GM12878 (cell line): ENCODE data around the gene SBNO1.

Experiments
- EP300 ChIP-seq, 2 experiments: fragments of 150-350 bp in 1 of 2; IDR thresholded peaks; 2 replicates each; pipeline ENCODE4 v1.6.1; 2011 to 2012; ENCODE audit warnings: low read depth in 2 of 2, low read length in 2 of 2, borderline replicate concordance in 1 of 2, improper control_type of control experiment in 1 of 2, inconsistent platforms in 1 of 2; ENCODE audit not compliant: control insufficient read depth in 1 of 2
- ETV6 ChIP-seq, 2 experiments: fragments of 450-650 bp in 1 of 2; IDR thresholded peaks in 1 of 2; conservative IDR thresholded peaks in 1 of 2; 2 replicates each; pipeline ENCODE4 v1.6.1; 2014; ENCODE audit warnings: antibody characterized with exemption in 1 of 2, borderline replicate concordance in 1 of 2, low read depth in 1 of 2, mild to moderate bottlenecking in 1 of 2, moderate library complexity in 1 of 2
- KDM1A ChIP-seq: fragments of 200-600 bp; sonication (generic); IDR thresholded peaks from 2 replicates; pipeline ENCODE4 v1.6.1; 2016; ENCODE audit warnings: borderline replicate concordance
- SIN3A ChIP-seq: IDR thresholded peaks from 2 replicates; pipeline ENCODE4 v1.6.1; 2012; ENCODE audit warnings: low read depth, low read length, improper control_type of control experiment
- SMARCA5 ChIP-seq: fragments of 450-650 bp; IDR thresholded peaks from 2 replicates; pipeline ENCODE4 v1.6.1; 2017; ENCODE audit warnings: mild to moderate bottlenecking
- TARDBP ChIP-seq: IDR thresholded peaks from 2 replicates; pipeline ENCODE4 v1.6.1; 2016; ENCODE audit warnings: borderline replicate concordance
- TF ChIP-seq, protein P1 (sequence below), 3 experiments: IDR thresholded peaks in 2 of 3; conservative IDR thresholded peaks in 1 of 3; 2 replicates each; pipeline ENCODE4 v1.5.1; 2011; ENCODE audit warnings: low read depth in 3 of 3, low read length in 3 of 3, mild to moderate bottlenecking in 3 of 3, control low read depth in 2 of 3, moderate library complexity in 2 of 3, inconsistent platforms in 1 of 3, mixed read lengths in 1 of 3; ENCODE audit not compliant: control insufficient read depth in 2 of 3, insufficient read depth in 1 of 3; ENCODE audit errors: extremely low read depth in 1 of 3

DNA sequence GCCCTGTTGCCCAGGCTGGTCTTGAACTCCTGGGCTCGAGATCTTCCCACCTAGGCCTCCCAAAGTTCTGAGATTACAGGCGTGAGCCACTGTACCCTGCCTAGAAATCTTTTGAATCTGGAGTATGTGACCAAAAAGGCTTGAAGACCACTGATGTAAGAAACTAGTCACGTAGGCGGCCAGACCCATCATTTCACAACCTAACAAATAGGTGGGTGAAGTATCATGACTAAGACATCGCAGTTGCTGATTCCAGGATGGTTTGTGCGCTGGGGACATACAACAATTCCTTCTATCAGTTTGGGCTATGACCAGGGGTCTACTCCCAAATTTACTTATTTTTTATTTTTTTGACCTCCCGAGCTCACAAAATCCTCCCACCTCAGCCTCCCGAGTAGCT is 81.2 kb downstream of the SBNO1 start:
- TF ChIP-seq TARDBP (no peak), SMARCA5 (no peak), SIN3A (no peak), EP300 (IDR thresholded peaks at IDR 0.05; ENCODE audit: borderline replicate concordance in 1 of 2, control insufficient read depth in 1 of 2, low read depth in 2 of 2, low read length in 2 of 2) (no peak), KDM1A (no peak), ETV6 (conservative IDR thresholded peaks at IDR 0.05 in 1 of 2, IDR thresholded peaks at IDR 0.05 in 1 of 2; ENCODE audit: borderline replicate concordance in 1 of 2, low read depth in 1 of 2) (no peak)
- TF ChIP-seq, protein P1, sequence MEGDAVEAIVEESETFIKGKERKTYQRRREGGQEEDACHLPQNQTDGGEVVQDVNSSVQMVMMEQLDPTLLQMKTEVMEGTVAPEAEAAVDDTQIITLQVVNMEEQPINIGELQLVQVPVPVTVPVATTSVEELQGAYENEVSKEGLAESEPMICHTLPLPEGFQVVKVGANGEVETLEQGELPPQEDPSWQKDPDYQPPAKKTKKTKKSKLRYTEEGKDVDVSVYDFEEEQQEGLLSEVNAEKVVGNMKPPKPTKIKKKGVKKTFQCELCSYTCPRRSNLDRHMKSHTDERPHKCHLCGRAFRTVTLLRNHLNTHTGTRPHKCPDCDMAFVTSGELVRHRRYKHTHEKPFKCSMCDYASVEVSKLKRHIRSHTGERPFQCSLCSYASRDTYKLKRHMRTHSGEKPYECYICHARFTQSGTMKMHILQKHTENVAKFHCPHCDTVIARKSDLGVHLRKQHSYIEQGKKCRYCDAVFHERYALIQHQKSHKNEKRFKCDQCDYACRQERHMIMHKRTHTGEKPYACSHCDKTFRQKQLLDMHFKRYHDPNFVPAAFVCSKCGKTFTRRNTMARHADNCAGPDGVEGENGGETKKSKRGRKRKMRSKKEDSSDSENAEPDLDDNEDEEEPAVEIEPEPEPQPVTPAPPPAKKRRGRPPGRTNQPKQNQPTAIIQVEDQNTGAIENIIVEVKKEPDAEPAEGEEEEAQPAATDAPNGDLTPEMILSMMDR (IDR thresholded peaks at IDR 0.05 in 2 of 3, conservative IDR thresholded peaks at IDR 0.05 in 1 of 3; ENCODE audit: control insufficient read depth in 2 of 3, extremely low read depth in 1 of 3, insufficient read depth in 1 of 3, low read depth in 3 of 3, low read length in 3 of 3): no peak
